G401 (cell line): Measurements from ENCODE around the gene RPGRIP1. TPM values are rescaled to one million over a fixed set of nuclear protein-coding genes. Genes with fewer than 3 reads are reported as not detected.
"Not testable (repeated sequence)": the region's sequence is repeated elsewhere in the genome, so short reads cannot be mapped to it uniquely, and the experiment has no call there.

Source experiments
- DNase-seq: peaks from one replicate; pipeline ENCODE4 v3.0.0-alpha.2; 2015; ENCODE audit warnings: low spot score
- in situ Hi-C: cut with HindIII; loops from 2 replicates; pipeline ENCODE4 v1.10.0; 2016; ENCODE audit warnings: low sequenced_read_pairs, mixed read lengths
- total RNA-seq: library from RNA; depleted of rRNA; stranded (reverse); fragments of >200 nt; shearing (Covaris generic); gene quantifications from 2 replicates; pipeline ENCODE4 v1.2.3, GENCODE V29; 2014

The RPGRIP1 gene
- total RNA-seq, 1 experiment from 2014 or later = not detected

DNA sequence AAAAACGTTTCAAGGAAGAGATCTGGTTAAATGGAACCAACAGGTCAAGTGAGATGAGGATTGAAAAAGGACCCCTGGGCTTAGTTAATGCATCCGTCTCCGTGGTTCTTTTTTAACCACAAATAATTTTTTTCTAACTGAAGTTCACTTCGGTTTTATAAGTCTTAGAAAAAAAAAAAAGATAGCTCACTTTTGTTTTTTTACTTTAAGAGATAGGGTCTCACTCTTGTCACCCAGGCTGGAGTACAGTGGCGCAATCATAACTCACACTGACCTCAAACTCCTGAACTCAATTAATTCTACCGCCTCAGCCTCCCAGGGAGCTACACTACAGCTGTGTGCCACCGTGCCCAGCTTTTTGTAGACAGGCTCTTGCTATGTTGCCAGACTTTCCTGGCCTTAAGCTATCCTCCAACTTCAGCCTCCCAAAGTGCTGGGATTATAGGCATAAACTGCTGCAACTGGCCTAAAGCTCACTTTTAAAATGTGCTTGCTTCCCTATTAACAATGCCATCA is 22.4 kb upstream of the RPGRIP1 start:
- in situ Hi-C loops = no loop called here
- no peak for DNase-seq

GRCh38 chr14:21258005-21258888 is 21.6 kb upstream of the RPGRIP1 start:
- no peak for DNase-seq
- in situ Hi-C loops = no loop called here

- in situ Hi-C loops = no loop called here
- DNase-seq = no peak
Observed at GRCh38 chr14:21258889-21259787, 20.7 kb upstream of the RPGRIP1 start.

DNA sequence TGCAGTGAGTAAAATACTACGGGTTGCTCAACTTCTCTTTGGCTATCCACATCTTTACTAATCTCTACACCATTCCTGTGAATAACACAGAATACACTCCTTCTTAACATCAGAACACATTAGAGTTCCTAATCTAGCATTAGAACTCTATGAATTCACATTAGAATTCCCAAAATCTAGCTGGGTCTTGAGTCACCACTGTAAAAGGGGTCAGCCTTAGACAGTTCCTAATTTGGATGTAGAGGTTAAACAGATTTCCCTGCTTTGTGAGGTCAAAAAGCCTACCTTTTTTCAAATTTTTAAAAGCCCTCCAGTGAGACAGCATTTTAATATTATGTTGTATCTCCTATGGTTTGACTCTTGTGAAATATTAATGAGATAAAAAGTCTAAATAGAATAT is 18.1 kb upstream of the RPGRIP1 start:
- in situ Hi-C loops = no loop called here
- no peak for DNase-seq

DNA sequence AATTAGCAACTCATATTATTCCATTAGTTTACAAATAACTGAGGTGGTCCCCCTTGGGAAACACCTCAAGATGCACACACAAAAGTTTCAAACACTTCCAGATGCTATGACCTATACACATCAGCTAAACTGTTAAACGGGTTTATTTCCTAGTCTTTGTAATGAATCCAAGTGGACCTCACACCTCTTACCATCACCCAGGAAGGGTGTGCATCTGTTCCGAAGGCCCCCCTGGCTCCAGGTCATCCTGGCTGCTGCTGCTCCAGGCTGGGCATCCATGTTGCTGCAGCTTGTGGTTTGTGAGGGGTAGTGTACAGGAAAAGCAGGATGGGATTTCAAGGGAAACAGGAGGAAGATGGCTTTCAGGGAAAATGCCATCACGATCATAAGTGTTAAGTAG is 17.5 kb upstream of the RPGRIP1 start:
- DNase-seq = no peak
- in situ Hi-C loops = no loop called here

DNA sequence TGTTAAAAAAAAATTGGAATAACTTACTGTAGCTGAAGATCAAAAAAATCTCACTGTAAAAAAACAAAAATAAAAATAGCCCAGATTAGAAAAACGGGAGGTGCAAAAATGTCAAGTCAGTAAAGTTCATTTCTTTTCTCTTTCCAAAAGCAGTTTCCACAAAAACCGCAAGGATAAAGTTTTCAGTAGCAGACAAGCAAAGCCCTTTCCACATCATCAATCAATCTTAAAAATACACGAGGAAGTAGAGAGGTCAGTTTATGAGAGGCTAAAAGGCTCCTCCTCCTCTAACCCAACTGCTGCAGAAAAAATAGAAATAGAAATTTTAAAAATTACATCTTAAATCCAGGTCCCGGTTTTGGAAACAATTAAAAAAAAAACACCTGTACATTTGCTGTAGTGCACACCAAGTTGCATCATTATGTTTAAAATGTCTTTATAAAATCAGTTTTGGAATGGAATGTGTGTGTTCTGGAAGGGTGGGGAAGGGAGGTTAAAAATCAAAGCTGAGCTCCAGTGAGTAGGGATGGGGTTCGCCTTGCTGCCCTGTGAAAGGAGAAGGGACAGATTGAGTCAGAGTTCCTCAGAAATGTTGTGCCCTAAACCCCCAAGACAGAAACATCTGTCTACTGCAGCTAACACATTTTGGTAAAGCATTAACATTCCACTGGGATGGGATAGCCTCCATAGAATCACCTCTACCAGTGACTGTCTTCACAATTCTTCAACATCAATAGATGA is 16.4 kb upstream of the RPGRIP1 start:
- in situ Hi-C loops = no loop called here

GRCh38 chr14:21264025-21264801 is 15.7 kb upstream of the RPGRIP1 start:
- no peak for DNase-seq
- in situ Hi-C loops = no loop called here

More for the DNA sequence above, 16.4 kb upstream of the RPGRIP1 start:
- DNase-seq = no peak

DNA sequence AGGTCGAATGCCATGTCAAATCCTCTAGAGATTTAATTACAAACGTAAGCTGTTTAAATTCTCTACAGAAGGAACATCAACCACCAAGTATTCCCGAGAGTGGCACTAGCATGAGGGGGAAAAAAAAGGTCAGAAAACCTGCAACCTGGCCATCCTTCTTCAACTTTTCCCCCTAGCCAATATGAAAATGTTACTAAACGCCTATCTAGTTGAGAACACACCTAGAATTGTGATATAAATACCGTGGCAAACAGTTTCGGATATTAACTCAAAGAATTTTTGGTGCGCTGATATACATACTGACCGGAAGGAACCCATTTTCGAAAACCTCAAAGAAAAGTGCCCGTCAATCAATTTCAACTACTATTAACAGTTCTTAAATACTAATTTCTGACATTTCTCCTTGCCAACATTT is 12.4 kb upstream of the RPGRIP1 start:
- in situ Hi-C loops = no loop called here
- no peak for DNase-seq

- DNase-seq = no peak
- in situ Hi-C loops = no loop called here
Observed at GRCh38 chr14:21267886-21268616, 11.8 kb upstream of the RPGRIP1 start.

GRCh38 chr14:21268617-21269251 is 11.1 kb upstream of the RPGRIP1 start:
- peak; percentile 48 for DNase-seq
- in situ Hi-C loops = no loop called here

GRCh38 chr14:21269252-21270046 is 10.4 kb upstream of the RPGRIP1 start, which contains the start of gene HNRNPC:
Gene HNRNPC (minus strand): TSS chr14:21269442. CDS start chr14:21234193, 35,249 bp downstream.
- in situ Hi-C loops = no loop called here
- peak; percentile 100 for DNase-seq

- not testable (repeated sequence) for DNase-seq
Observed at GRCh38 chr14:21272661-21273060, 7.2 kb upstream of the RPGRIP1 start.

DNA sequence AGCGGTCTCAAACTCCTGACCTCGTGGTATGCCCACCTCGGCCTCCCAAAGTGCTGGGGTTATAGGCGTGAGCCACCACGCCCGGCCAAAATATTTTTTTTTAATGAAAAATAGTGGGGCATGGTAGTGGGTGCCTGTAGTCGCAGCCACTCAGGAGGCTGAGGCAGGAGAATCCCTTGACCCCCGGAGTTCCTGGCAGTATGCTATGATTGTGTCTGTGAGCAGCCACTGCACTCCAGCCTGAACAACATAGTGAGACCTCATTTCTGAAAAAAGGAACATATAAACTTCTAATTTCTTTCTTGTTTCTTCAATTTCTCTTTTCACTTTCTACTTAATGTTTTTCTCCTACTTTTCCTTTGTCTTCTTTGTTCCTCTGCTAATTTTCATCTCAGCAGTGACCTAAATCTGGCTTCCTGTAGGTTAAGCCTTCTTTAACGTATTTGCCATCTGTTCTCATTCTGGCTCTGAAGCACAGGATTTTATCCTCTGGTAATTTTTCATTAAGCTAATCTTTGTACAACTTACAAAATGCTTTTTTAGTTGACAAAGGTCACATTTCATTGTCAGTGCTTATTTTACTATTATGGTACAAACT is 4.5 kb upstream of the RPGRIP1 start:
- in situ Hi-C loops = no loop called here
- peak; percentile 72 for DNase-seq

More at GRCh38 chr14:21272661-21273060, 7.2 kb upstream of the RPGRIP1 start:
- in situ Hi-C loops = not testable (repeated sequence)

GRCh38 chr14:21278632-21279031 is 1.3 kb upstream of the RPGRIP1 start:
- no peak for DNase-seq
- in situ Hi-C loops = no loop called here

DNA sequence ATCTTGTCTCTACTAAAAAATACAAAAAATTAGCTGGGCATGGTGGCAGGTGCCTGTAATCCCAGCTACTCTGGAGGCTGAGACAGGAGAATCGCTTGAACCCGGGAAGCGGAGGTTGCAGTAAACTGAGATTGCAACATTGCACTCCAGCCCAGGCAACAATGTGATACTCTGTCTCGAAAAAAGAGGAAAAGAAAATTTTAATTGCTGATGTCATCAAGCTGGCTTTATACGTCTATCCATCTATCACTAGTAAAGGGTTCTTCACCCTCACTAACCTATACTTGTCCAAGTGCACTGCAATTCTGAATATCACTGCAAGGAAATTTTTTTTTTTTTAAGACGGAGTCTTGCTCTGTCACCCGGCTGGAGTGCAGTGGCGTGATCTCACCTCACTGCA is 2.0 kb downstream of the RPGRIP1 start:
- DNase-seq, in situ Hi-C loops: not testable (repeated sequence)

DNA sequence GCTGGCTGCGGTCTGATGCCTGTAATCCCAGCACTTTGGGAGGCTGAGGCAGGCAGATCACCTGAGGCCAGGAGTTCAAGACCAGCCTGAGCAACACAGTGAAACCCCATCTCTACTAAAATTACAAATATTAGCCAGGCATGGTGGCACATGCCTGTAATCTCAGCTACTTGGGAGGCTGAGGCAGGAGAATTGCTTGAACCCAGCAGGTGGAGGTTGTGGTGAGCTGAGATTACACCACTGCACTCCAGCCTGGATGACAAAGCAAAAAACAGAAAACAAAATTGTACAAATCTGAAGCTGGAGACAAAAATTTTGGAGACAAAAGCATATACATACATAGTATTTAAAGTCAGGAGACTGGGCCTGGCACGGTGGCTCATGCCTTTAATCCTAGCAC is 6.6 kb downstream of the RPGRIP1 start:
- in situ Hi-C loops, DNase-seq: not testable (repeated sequence)
